ENCODE results near the gene SH2B2. TPM values are rescaled to one million over a fixed set of nuclear protein-coding genes. Genes with fewer than 3 reads are reported as not detected.
A peak's percentile ranks its signal among the peaks of the same experiment; 100 is the strongest.
"Not testable (repeated sequence)": the region's sequence is repeated elsewhere in the genome, so short reads cannot be mapped to it uniquely, and the experiment has no call there.

SH2B2 gene
- total RNA-seq, 2 experiments from 2014 or later, result 2.7 to 3.2 TPM

DNA sequence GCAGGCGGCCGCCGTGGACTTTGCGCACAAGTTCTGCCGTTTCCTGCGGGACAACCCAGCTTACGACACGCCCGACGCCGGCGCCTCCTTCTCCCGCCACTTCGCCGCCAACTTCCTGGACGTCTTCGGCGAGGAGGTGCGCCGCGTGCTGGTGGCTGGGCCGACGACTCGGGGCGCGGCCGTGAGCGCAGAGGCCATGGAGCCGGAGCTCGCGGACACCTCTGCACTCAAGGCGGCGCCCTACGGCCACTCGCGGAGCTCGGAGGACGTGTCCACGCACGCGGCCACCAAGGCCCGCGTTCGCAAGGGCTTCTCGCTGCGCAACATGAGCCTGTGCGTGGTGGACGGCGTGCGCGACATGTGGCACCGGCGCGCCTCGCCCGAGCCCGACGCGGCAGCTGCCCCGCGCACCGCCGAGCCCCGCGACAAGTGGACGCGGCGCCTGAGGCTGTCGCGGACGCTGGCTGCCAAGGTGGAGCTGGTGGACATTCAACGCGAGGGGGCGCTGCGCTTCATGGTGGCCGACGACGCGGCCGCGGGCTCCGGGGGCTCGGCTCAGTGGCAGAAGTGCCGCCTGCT, 14.1 kb downstream of the SH2B2 start:
- intact Hi-C loops (cut with DNase I, micrococcal nuclease), result no loop called here
- no peak overlapping the region for H3K27ac Mint-ChIP-seq
- POLR2A ChIA-PET, result no interaction called here
- CTCF ChIA-PET, result interaction anchor here (0.6 to 0.8 kb wide), 2 partner anchors 20 to 105 kb away, joined by 3 to 4 read pairs; no protein-coding TSS in a partner anchor
- H3K4me1 Mint-ChIP-seq, result no peaks in the 10 kb centered on the region
- peaks cover 2% of the 10 kb centered on the region for H3K27me3 Mint-ChIP-seq
- H3K36me3 Mint-ChIP-seq (ENCODE audit: low read depth), result no peaks in the 10 kb centered on the region
- H3K4me3 Mint-ChIP-seq, result no peak overlapping the region
- no peaks in the 10 kb centered on the region for H3K9me3 Mint-ChIP-seq (ENCODE audit: low read depth)
- no peak for ATAC-seq
- DNase-seq, result no peak

DNA sequence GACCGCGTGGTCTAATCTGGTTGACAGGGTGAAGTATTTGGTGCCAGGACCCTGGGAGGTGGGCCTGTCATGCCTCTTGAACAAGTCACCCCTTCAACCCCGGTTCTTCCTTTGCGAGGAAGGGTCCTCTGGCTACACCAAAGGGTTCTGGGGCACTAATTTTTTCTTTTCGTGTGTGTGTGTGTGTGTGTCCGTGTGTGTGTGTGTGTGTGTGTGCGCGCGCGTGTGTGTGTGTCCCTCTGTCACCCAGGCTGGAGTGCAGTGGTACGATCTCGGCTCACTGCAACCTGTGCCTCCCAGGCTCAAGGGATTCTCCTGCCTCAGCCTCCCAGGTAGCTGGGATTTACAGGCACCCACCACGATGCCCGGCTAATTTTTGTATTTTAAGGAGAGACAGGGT, 14.7 kb downstream of the SH2B2 start:
- H3K27me3 Mint-ChIP-seq; H3K27ac Mint-ChIP-seq; DNase-seq; ATAC-seq; H3K4me3 Mint-ChIP-seq; H3K9me3 Mint-ChIP-seq (ENCODE audit: low read depth); H3K36me3 Mint-ChIP-seq (ENCODE audit: low read depth); POLR2A ChIA-PET; intact Hi-C loops (cut with DNase I, micrococcal nuclease); H3K4me1 Mint-ChIP-seq: not testable (repeated sequence)
- CTCF ChIA-PET, result interaction anchor here (0.6 to 0.8 kb wide), 2 partner anchors 20 to 105 kb away, joined by 3 to 4 read pairs; no protein-coding TSS in a partner anchor

DNA sequence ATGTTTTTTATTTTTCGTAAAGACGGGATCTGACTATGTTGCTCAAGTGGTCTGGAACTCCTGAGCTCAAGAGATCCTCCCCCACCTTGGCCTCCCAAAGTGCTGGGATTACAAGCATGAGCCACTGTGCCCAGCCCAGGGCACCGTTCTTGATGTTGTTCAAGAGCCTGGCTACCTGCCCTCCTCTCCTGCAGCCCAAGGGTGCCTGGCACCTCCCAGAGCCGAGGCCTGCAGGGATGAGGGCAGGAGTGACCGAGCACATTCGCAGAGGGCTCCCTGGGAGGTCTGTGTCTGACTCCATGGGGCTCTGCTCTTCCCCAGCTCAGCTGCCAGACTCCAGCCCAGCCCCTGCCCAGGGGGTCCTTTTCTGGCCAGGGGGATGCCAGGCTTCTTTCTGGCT, 15.4 kb downstream of the SH2B2 start:
- ChIA-PET POLR2A (no interaction called here), CTCF (no interaction called here)
- H3K27ac Mint-ChIP-seq, result no peak overlapping the region
- H3K4me3 Mint-ChIP-seq, result no peak overlapping the region
- no peaks in the 10 kb centered on the region for H3K9me3 Mint-ChIP-seq (ENCODE audit: low read depth)
- H3K36me3 Mint-ChIP-seq (ENCODE audit: low read depth), result no peaks in the 10 kb centered on the region
- ATAC-seq (no peak), DNase-seq (no peak)
- intact Hi-C loops (cut with DNase I, micrococcal nuclease), result no loop called here
- H3K4me1 Mint-ChIP-seq, result peaks cover 7% of the 10 kb centered on the region
- H3K27me3 Mint-ChIP-seq, result peaks cover 2% of the 10 kb centered on the region

DNA sequence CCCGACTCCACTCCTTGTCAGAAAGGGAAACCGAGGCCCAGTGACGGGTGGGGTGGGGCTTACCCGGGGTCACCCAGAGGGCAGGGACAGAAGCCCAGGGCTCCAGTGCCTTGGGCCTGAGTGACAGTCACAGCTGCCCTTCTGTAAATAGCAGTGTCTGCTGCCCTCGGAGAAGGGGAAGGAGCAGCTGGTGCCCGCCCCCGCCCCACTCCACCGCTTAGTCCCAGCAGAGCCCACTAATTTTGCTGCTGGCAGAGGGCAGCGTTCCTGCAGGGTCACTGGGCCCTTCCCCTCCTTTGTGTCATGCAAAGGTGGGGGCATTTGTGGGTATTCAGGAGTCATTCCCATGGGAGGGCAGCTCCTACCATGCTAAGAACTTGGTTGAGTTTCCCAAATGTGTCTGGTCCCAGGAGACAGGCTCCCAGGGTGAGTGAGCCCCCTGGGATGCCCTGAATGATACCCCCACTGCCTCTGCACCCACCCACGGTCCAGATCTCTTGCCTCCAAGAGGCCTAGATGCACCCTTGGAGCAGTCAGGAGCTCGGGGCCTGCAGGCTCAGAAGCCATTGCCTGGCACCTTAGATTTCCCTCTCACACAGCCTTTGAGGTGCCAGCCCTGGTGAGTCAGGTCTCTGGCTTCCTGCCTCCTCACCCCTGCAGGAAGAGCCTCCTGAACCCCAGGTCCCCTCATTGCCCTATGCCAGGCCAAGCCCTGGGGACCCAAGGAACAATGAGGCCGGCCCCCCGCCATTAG, 17.2 kb downstream of the SH2B2 start:
- ATAC-seq (no peak), DNase-seq (no peak)
- no peaks in the 10 kb centered on the region for H3K9me3 Mint-ChIP-seq (ENCODE audit: low read depth)
- no peaks in the 10 kb centered on the region for H3K36me3 Mint-ChIP-seq (ENCODE audit: low read depth)
- CTCF ChIA-PET, result no interaction called here
- H3K4me1 Mint-ChIP-seq, result peaks cover 12% of the 10 kb centered on the region
- peaks cover 2% of the 10 kb centered on the region for H3K27me3 Mint-ChIP-seq
- H3K4me3 Mint-ChIP-seq, result no peak overlapping the region
- no peak overlapping the region for H3K27ac Mint-ChIP-seq
- intact Hi-C loops (cut with DNase I, micrococcal nuclease), result no loop called here
- POLR2A ChIA-PET, result no interaction called here

DNA sequence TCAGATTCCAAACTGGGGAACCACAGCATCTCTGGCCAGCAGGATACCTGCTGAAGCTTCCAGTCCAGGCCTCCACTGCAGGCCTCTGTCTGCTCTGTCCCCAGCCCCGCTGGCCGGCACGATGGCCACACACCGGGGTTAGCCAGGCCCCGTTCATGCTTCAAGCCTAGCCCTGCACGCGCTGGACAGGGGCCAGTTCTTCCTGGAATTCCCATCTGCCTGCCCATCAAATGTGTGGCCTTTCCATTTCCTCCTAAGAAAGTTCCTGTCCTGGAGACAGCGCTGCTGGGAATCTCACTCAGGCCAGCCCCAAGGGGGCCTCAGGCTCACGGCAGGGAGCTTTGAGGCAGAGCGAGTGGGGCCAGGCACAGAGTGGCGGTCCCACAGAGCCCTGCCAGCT, 18.0 kb downstream of the SH2B2 start:
- Mint-ChIP-seq H3K27ac (no peak overlapping the region), H3K9me3 (ENCODE audit: low read depth) (no peaks in the 10 kb centered on the region), H3K27me3 (peaks cover 2% of the 10 kb centered on the region)

DNA sequence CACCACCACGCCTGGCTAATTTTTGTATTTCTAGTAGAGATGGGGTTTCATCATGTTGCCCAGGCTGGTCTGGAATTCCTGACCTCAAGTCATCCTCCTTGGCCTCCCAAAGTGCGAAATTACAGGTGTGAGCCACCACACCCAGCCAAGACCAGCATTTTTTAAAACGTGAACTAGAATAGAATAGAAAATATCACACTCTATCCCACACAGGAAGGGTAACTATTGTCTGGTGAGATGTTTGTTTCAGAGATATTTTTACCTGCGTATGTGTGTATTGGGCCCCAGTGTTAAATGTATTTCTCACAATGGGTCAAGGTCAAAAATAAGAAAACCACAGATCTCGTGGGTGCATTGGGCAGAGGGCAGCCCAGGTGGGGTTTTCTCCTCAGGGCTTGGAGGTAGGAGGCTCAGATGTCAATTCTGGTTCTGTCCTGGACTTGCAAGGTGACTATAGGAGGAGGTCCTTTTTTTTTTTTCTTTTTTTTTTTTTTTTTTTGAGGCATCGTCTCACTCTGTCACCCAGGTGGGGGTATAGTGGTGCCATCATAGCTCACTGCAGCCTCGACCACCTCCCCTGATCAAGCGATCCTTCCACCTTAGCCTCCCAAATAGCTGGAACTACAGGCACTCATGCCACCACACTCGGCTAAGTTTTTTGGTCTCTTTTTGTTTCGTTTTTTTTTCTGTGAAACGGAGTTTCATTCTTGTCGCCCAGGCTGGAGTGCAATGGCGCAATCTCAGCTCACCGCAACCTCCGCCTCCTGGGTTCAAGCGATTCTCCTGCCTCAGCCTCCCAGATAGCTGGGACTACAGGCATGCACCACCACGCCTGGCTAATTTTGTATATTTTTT, 19.0 kb downstream of the SH2B2 start:
- POLR2A ChIA-PET, result no interaction called here
- no peak for ATAC-seq
- peaks cover 12% of the 10 kb centered on the region for H3K4me1 Mint-ChIP-seq
- no peaks in the 10 kb centered on the region for H3K27me3 Mint-ChIP-seq
- intact Hi-C loops (cut with DNase I, micrococcal nuclease), result no loop called here
- H3K36me3 Mint-ChIP-seq (ENCODE audit: low read depth), result no peaks in the 10 kb centered on the region
- CTCF ChIA-PET, result interaction anchor here (1.1 kb wide), 1 partner anchor 10 kb away, joined by 3 read pairs; no protein-coding TSS in a partner anchor
- no peak for DNase-seq
- H3K27ac Mint-ChIP-seq, result no peak overlapping the region
- H3K9me3 Mint-ChIP-seq (ENCODE audit: low read depth), result no peaks in the 10 kb centered on the region
- no peak overlapping the region for H3K4me3 Mint-ChIP-seq

More for the DNA sequence above, 18.0 kb downstream of the SH2B2 start:
- DNase-seq, result no peak
- H3K4me3 Mint-ChIP-seq, result no peak overlapping the region
- intact Hi-C loops (cut with DNase I, micrococcal nuclease), result no loop called here
- POLR2A ChIA-PET, result no interaction called here
- CTCF ChIA-PET, result no interaction called here
- H3K4me1 Mint-ChIP-seq, result peaks cover 12% of the 10 kb centered on the region
- no peaks in the 10 kb centered on the region for H3K36me3 Mint-ChIP-seq (ENCODE audit: low read depth)
- no peak for ATAC-seq

DNA sequence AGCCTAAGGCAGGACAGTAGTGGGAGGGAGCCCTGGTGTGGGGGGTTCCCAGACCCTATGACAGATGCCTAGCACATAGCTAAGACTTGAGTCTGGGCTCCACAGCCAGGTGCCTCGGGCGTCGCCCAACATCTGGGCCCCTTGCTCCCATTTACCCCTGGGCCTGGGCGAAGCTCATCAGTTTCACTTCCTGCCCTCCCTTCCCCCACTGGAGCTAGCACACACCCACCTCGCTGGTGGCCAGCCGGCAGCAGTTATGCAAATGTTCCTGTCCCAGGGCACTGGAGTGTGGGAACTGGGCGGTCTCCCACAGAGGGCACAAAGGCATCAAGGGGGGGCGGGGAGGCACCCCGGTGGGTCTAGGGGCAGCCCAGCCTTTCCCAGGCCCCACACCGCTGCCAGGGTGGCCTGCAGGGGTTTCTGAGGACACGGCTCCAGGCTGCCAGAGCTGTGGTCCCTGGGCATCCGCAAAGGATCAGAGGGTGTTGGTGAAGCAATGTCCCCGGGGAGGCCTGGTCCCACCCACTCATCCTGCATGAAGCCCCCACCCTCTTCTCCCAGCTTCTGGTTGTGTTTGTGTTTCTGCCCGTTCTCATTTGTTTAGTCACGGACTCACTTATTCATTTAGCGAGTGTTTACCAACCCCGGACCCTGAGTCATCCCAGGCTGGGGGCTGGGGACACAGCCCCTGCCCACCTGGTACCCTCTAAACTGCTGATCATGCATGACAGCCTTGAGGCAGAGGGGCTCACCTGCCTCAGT, 20.4 kb downstream of the SH2B2 start:
- CTCF ChIA-PET, result interaction anchor here (0.5 to 1.3 kb wide), 5 partner anchors 11 to 916 kb away, joined by 3 to 5 read pairs (median 3); no protein-coding TSS in a partner anchor
- ATAC-seq, result peak; percentile 83
- no peaks in the 10 kb centered on the region for H3K9me3 Mint-ChIP-seq (ENCODE audit: low read depth)
- no peaks in the 10 kb centered on the region for H3K36me3 Mint-ChIP-seq (ENCODE audit: low read depth)
- no peaks in the 10 kb centered on the region for H3K27me3 Mint-ChIP-seq
- peaks cover 12% of the 10 kb centered on the region for H3K4me1 Mint-ChIP-seq
- POLR2A ChIA-PET, result interaction anchor here (0.7 kb wide), 1 partner anchor 14 kb away, joined by 4 read pairs; no protein-coding TSS in a partner anchor
- H3K4me3 Mint-ChIP-seq, result peak overlapping the region; percentile 2
- peak overlapping the region; percentile 63 for H3K27ac Mint-ChIP-seq
- DNase-seq, result peak; percentile 70
- intact Hi-C loops (cut with DNase I, micrococcal nuclease), result no loop called here

DNA sequence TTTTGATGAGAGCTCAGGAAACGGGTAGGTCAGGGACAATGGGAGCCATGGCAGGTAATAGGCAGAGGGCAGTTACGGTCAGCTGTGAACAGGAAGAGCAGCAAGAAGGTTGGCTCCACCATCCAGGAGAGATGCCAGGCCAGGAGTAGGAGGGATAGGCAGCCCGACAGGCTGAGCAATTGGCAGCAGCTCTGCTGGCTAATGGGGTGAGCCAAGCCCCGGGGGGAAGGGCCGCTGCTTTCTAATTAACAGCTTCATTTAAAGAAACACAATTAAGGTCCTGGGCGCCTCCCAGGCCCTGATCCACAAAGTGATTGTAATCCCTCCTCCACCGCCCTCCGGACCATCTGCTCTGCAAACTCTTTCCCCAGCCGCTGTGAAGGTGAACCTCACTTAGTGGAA, 23.7 kb downstream of the SH2B2 start:
- Mint-ChIP-seq H3K9me3 (ENCODE audit: low read depth) (no peaks in the 10 kb centered on the region), H3K27ac (no peak overlapping the region), H3K27me3 (no peaks in the 10 kb centered on the region), H3K36me3 (ENCODE audit: low read depth) (no peaks in the 10 kb centered on the region), H3K4me1 (peaks cover 12% of the 10 kb centered on the region), H3K4me3 (no peak overlapping the region)
- DNase-seq (no peak), ATAC-seq (no peak)
- ChIA-PET POLR2A (no interaction called here), CTCF (interaction anchor here (0.6 to 1.2 kb wide), 2 partner anchors 9 to 255 kb away, joined by 3 read pairs; no protein-coding TSS in a partner anchor)
- intact Hi-C loops (cut with DNase I, micrococcal nuclease), result no loop called here

DNA sequence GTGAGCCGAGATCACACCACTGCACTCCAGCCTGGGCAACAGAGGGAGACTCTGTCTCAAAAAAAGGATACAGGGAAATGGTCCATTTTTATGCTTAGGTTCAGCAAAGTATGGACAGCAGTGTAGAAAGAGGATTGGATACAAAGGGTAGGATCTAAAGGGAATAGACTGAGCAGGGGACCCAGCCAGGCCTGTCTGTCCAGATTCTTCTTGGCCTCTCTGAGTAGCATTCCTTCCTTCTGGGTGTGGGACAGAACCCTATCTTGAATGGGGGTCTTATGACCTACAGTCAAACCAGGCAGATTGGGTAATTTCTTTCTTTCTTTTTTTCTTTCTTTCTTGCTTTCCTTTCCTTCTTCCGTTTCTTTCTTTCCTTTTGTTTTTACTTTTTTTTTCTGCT, 25.6 kb downstream of the SH2B2 start:
- Mint-ChIP-seq H3K27ac (no peak overlapping the region), H3K36me3 (ENCODE audit: low read depth) (no peaks in the 10 kb centered on the region), H3K4me1 (peaks cover 2% of the 10 kb centered on the region), H3K27me3 (no peaks in the 10 kb centered on the region), H3K9me3 (ENCODE audit: low read depth) (no peaks in the 10 kb centered on the region), H3K4me3 (no peak overlapping the region)
- ChIA-PET POLR2A (no interaction called here), CTCF (interaction anchor here (0.6 kb wide), 1 partner anchor 114 kb away, joined by 3 read pairs; no protein-coding TSS in a partner anchor)
- intact Hi-C loops (cut with DNase I, micrococcal nuclease), result no loop called here
- no peak for DNase-seq
- ATAC-seq, result no peak

DNA sequence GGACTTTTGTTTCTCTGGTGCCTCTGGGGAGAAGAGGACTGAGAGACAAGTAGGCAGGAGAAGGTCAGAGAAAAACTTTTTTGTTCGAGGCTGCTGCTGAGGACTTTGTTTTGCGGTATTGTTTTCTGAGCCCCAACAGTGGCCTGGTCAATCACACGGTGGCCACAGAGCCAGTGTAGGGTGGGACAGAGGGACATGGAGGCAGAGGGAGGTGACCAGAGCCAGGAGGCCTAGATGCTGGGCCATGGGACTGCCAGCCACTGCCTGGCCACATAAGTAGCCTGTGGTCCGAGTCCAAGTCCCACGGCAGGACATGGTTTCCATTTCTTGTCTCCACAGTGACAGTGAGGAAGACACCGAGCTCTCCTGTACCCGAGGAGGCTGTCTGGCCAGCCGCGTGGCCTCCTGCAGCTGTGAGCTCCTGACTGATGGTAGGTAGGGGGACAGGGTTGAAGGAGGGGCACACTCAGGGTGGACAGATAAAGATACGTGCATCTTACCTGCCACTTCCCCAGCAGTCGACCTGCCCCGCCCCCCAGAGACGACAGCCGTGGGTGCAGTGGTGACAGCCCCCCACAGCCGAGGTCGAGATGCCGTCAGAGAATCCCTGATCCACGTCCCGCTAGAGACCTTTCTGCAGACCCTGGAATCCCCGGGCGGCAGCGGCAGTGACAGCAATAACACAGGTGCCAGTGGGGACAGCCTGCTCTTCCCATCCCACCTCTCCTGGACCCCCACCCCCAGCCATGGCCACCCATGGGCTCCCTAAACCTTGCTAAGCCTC, 27.5 kb downstream of the SH2B2 start:
- Mint-ChIP-seq H3K4me1 (no peaks in the 10 kb centered on the region), H3K27me3 (no peaks in the 10 kb centered on the region), H3K27ac (no peak overlapping the region), H3K4me3 (no peak overlapping the region), H3K9me3 (ENCODE audit: low read depth) (no peaks in the 10 kb centered on the region), H3K36me3 (ENCODE audit: low read depth) (no peaks in the 10 kb centered on the region)
- intact Hi-C loops (cut with DNase I, micrococcal nuclease), result no loop called here
- ATAC-seq (no peak), DNase-seq (no peak)
- POLR2A ChIA-PET, result no interaction called here
- CTCF ChIA-PET, result no interaction called here
